ENCODE data around the gene C12orf75.
A peak's percentile ranks its signal among the peaks of the same experiment; 100 is the strongest.
"Not testable (repeated sequence)": the region's sequence is repeated elsewhere in the genome, so short reads cannot be mapped to it uniquely, and the experiment has no call there.

C12orf75 gene

GRCh38 chr12:105336411-105336810, 5.9 kb downstream of the C12orf75 start:
- DNase-seq, result no peak

DNA sequence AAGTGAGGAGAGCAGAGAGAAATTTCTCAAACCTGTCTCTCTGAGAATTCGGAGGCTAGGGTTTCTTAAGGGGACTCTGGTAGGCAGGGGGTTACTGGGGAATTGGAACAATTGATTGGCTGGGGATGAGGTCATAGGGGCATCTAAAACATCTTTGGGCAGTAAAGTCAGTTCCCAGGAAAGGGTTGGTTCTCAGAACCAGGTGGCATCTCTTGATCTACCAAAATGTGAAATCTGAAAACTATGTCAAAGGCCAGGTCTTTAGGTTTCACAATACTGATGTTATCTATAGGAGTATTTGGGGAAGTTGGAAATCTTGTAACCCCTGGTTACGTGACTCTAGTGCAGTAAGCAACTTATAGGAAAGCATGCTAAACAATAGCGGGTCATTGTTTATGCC, 6.9 kb downstream of the C12orf75 start:
- DNase-seq, result no peak

GRCh38 chr12:105338966-105339365, 8.5 kb downstream of the C12orf75 start:
- no peak for DNase-seq

- no peak for DNase-seq
These were observed 10.5 kb downstream of the C12orf75 start for GRCh38 chr12:105341010-105341409.

GRCh38 chr12:105341620-105342019, 11.1 kb downstream of the C12orf75 start:
- DNase-seq, result not testable (repeated sequence)

DNA sequence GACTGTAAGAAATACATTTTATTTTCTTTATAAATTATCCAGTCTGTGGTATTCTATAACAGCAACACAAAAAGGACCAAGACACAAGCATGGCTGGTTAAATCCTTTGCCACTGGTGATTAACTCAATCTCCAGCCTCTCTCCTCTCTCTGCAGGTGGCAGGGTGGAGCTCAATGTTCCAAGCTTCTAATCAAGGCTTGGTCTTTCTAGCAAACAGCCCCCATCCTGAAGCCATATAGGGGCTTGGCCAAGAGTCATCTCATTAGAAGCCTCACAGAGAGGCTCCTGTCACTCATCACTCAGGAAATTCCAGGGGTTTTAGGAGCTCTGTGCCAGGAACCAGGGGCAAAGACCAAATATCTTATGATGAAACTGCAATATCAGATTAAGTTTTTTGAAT, 12.0 kb downstream of the C12orf75 start:
- DNase-seq, result no peak

GRCh38 chr12:105343836-105344235, 13.3 kb downstream of the C12orf75 start:
- DNase-seq, result no peak

DNA sequence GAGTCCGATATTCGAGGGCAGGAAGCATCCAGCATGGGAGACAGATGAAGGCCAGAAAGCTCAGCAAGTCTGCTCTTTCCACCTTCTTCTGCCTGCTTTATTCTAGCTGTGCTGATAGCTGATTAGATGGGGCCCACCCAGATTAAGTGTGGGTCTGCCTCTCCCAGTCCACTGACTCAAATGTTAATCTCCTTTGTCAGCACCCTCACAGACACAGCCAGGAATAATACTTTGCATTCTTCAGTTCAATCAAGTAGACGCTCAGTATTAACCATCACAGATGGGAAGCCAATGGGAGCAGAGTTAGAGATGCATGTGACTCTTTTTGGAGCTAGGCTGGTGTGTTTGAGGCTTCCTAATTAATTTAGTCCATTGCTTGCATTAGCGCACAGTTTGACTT, 17.0 kb downstream of the C12orf75 start:
- DNase-seq, result no peak

DNA sequence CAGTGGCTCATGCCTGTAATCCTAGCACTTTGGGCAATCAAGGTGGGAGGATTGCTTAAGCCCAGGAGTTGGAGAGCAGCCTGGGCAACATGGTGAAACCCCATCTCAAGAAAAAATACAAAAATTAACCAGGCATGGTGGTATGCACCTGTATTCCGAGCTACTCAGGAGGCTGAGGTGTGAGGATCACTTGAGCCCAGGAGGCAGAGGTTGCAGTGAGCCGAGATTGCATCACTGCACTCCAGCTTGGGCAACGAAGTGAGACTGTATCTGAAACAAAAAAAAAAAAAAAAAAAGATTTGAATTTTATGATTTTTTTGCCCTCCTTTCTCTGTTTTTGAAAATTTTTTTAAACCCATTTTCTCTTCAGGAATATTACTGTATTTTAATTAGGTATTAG, 17.7 kb downstream of the C12orf75 start:
- no peak for DNase-seq

GRCh38 chr12:105348561-105348960, 18.1 kb downstream of the C12orf75 start:
- no peak for DNase-seq

- no peak for DNase-seq
These were observed 18.6 kb downstream of the C12orf75 start for GRCh38 chr12:105349138-105349537.

DNA sequence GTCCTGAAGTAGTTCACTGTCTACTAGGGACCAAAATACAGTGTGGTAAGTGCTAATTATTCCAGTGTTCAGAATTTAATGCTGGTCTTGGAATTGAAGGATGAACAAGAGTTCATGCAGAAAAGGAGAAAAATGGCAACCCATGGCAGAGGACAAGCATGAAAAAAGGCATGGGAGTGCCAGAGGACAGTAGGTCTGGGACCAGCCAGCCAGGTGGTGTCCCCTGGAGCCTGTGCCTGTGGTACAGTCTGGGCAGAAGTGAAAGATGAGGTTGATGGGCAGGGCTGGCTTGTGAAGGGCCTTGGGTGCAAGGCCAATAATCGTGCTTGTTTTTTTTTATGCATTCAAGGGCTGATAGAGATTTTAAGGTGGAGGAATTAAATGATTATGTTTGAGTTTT, 21.0 kb downstream of the C12orf75 start:
- DNase-seq, result no peak

DNA sequence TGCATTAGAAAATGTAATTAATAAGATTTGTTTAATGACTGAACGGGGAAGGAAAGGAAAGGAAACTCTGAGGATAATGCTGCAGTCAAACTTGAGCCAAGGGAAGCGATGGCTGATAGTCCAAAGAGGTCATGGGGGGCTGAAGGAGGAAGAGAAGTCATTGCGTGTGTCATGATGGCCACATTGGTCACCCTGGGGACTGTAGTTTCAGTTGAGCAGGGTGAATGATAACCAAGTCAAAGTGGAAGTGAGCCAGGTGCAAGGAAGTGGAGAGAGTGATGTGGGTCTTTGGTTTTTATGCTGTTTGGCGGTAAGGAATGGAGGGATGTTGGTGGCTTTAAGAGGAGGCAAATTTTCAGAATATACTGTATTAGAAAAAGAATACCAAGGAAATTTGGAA, 21.6 kb downstream of the C12orf75 start:
- DNase-seq, result no peak

- no peak for DNase-seq
These were observed 22.6 kb downstream of the C12orf75 start for GRCh38 chr12:105352940-105353635.

GRCh38 chr12:105355752-105356151, 25.3 kb downstream of the C12orf75 start:
- no peak for DNase-seq

DNA sequence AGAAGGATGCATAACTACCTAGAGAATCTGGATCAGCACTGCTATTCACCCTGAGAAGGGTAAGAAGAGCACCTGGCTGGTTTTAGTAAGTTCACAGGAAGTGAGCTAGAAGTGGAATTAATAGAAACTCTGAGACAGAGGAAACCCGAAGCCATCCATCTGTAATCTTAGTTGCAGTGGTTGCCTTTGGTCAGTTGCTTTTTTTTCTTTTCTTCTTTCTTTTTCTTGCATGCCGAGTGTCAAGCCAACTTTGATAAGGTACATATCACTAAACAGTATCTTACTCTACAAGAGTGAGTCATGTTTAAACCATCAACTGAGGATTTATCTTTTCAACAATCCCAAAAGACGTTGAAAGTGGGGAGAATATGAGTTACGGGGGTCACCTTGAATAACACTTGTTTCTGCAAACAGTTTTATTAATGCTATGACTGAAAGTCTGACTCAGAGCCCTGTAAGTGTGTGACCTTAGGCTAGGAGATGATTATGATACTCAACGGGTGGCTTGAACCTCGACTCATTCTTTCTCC, 26.7 kb downstream of the C12orf75 start:
- no peak for DNase-seq

- DNase-seq, result no peak
These were observed 28.3 kb downstream of the C12orf75 start for GRCh38 chr12:105358789-105359188.

DNA sequence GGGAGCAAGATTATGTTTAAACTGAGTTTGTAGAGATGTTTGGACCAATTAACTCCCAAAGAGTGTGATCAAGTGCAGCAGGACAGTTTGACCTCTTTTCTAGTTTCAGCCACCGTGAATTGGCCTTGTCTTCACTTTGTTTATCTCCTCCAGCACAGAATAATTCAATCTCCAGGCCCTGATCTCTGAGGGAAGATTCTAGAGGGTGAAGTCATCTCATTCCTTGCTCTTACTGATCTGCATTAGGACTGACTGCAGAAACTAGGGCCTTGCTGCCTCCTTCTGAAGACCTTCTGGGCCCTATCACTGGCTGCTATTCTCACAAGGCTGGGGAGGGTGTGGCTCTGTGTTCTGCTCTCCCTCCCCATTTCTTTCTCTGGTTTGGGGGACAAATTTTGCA, 29.4 kb downstream of the C12orf75 start:
- DNase-seq, result no peak

GRCh38 chr12:105363890-105364289, 33.4 kb downstream of the C12orf75 start:
- DNase-seq, result no peak

DNA sequence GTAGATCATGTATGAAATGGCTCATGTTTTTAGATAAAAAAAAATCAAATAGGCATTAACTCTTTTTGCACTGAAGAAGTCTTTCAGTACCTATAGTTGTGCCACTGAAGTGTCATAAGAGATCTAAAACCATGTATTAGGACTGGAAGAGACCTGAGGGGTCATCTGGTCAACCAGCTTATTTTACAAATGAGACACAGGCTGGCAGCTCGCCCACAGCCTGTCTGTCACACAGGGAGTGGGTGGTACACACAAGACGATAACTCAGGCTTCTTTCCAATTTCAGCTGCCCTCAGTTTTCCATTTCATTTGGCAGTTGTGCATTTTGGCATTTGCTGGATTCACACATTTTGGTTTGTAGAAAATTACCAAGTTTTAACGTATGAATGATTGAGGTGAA, 34.7 kb downstream of the C12orf75 start:
- no peak for DNase-seq

GRCh38 chr12:105368047-105368646, 37.7 kb downstream of the C12orf75 start:
- no peak for DNase-seq

GRCh38 chr12:105369014-105369413, 38.5 kb downstream of the C12orf75 start:
- DNase-seq, result no peak

DNA sequence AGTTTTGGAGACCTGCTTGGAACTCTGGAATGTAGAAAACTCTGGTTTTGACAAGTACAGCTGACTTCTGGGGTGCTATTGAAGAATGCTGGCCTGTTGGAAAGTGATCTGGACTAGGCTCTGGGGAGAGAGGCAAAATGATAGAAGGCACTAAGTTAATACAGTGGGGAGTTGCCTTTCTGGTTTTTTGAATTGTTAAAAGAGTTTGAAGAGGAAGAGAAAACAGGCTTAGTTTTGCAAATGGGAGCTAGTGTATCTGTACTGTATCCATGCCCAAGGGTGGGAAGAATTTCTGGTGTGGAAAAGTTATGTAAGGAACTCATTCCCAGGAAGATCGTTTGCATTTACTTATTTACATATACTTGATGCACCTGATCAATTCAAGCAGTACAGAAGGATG, 43.8 kb downstream of the C12orf75 start:
- DNase-seq, result no peak

- DNase-seq, result no peak
These were observed 46.6 kb downstream of the C12orf75 start for GRCh38 chr12:105377077-105377476.

GRCh38 chr12:105378911-105379310, 48.4 kb downstream of the C12orf75 start:
- DNase-seq, result peak; percentile 5
